Measurements from ENCODE around the gene NRG3. TPM values are rescaled to one million over a fixed set of nuclear protein-coding genes. Genes with fewer than 3 reads are reported as not detected.

NRG3 gene
- total RNA-seq, 1 donor from 2014 or later = 32.2 TPM

DNA sequence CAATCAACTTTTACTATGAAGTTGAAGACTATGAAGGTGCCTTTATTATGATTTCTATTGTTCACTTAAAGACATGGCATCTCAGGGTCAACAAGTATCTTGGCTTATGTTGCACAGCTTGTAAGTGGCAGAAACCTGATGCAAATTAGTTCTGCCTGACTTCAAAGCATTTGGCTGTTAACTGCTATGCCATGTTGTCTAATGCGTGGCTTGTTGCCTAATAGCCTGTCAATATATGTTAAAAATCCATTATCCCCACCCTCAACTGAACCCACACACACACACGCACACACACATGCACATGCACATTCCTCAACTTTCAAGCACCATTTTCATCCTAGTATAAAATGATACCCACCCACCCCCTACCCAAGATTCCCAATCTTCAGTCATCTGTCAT is 217.1 kb downstream of the NRG3 start:
- Mint-ChIP-seq H3K27me3 (no peaks in the 10 kb centered on the region), H3K4me3 (ENCODE audit: low read depth) (no peak overlapping the region), H3K4me1 (ENCODE audit: low read depth) (peaks cover 9% of the 10 kb centered on the region), H3K9me3 (ENCODE audit: low read depth) (no peaks in the 10 kb centered on the region), H3K36me3 (ENCODE audit: insufficient read depth) (no peaks in the 10 kb centered on the region), H3K27ac (no peak overlapping the region)
- no peak for DNase-seq (ENCODE audit: low spot score, unreplicated experiment)
- TF ChIP-seq, protein P1, sequence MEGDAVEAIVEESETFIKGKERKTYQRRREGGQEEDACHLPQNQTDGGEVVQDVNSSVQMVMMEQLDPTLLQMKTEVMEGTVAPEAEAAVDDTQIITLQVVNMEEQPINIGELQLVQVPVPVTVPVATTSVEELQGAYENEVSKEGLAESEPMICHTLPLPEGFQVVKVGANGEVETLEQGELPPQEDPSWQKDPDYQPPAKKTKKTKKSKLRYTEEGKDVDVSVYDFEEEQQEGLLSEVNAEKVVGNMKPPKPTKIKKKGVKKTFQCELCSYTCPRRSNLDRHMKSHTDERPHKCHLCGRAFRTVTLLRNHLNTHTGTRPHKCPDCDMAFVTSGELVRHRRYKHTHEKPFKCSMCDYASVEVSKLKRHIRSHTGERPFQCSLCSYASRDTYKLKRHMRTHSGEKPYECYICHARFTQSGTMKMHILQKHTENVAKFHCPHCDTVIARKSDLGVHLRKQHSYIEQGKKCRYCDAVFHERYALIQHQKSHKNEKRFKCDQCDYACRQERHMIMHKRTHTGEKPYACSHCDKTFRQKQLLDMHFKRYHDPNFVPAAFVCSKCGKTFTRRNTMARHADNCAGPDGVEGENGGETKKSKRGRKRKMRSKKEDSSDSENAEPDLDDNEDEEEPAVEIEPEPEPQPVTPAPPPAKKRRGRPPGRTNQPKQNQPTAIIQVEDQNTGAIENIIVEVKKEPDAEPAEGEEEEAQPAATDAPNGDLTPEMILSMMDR (IDR thresholded peaks at IDR 0.05; ENCODE audit: unreplicated experiment) = no peak

DNA sequence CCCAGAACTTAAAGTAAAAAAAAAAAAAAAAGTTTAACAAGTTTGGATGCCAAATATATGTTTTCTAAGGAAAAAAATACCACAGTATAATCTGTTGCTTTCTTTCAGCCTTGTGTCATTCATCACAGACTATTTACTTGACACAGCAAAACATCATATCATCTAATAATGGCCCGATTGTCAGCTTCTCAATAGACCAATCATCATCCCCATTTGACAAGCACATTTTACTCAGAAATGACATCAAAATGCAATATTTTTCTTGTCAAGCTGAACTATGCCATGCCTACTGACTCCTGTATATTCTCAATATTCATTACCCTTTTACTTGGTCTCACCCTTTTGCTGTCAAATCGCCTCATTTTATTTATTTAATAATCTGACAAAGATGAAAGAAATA is 249.7 kb downstream of the NRG3 start:
- Mint-ChIP-seq H3K27me3 (no peaks in the 10 kb centered on the region), H3K9me3 (ENCODE audit: low read depth) (no peaks in the 10 kb centered on the region)

DNA sequence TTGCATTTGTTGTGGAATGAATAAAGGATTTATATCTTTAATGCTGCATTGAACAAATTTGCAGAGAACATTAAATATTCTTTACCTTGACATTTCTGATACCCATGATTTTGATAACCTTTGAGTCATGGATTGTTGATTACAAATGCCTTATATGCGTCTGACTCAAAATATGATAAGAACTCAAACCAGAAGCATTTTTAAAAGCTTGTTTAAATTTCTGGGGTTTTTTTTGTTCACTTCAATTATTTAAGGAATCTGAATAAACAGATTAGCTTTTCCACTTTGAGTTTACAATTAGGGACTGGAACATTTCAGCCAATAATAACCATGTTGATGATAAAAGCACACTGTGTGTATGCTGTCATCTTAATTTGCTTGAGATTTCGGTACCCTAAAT is 253.5 kb downstream of the NRG3 start:
- Mint-ChIP-seq H3K36me3 (ENCODE audit: insufficient read depth) (peaks cover 7% of the 10 kb centered on the region), H3K4me3 (ENCODE audit: low read depth) (no peak overlapping the region), H3K4me1 (ENCODE audit: low read depth) (no peaks in the 10 kb centered on the region), H3K27me3 (no peaks in the 10 kb centered on the region), H3K9me3 (ENCODE audit: low read depth) (peaks cover 21% of the 10 kb centered on the region), H3K27ac (no peak overlapping the region)
- DNase-seq (ENCODE audit: low spot score, unreplicated experiment) = no peak
- TF ChIP-seq, protein P1 (IDR thresholded peaks at IDR 0.05; ENCODE audit: unreplicated experiment) = no peak

More for the DNA sequence above, 249.7 kb downstream of the NRG3 start:
- TF ChIP-seq, protein P1 (IDR thresholded peaks at IDR 0.05; ENCODE audit: unreplicated experiment) = no peak
- no peak for DNase-seq (ENCODE audit: low spot score, unreplicated experiment)
- H3K27ac Mint-ChIP-seq = no peak overlapping the region
- H3K4me1 Mint-ChIP-seq (ENCODE audit: low read depth) = no peaks in the 10 kb centered on the region
- no peak overlapping the region for H3K4me3 Mint-ChIP-seq (ENCODE audit: low read depth)
- no peaks in the 10 kb centered on the region for H3K36me3 Mint-ChIP-seq (ENCODE audit: insufficient read depth)

DNA sequence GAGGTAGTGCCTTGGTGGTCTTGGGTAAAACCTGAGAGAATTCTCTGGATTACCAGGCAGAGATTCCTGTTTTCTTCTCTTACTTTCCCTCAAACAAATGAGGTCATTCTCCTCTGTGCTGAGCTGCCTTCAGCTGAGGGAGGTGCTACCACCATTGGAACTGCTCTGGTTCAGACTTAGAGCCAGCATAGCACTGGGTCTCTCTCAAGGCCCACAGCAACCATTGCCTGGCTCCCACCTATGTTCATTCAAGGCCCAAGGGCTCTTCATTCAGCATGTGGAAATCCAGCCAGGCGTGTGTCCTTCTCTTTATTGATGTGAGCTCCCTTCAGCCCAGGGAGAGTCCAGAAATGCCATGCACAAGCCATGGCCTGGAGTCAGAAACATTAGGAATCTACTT is 261.1 kb downstream of the NRG3 start:
- H3K27ac Mint-ChIP-seq = no peak overlapping the region
- peaks cover 3% of the 10 kb centered on the region for H3K36me3 Mint-ChIP-seq (ENCODE audit: insufficient read depth)
- TF ChIP-seq, protein P1 (IDR thresholded peaks at IDR 0.05; ENCODE audit: unreplicated experiment) = no peak
- H3K27me3 Mint-ChIP-seq = no peaks in the 10 kb centered on the region
- DNase-seq (ENCODE audit: low spot score, unreplicated experiment) = no peak
- H3K9me3 Mint-ChIP-seq (ENCODE audit: low read depth) = peaks cover 17% of the 10 kb centered on the region
- no peak overlapping the region for H3K4me3 Mint-ChIP-seq (ENCODE audit: low read depth)
- peaks cover 2% of the 10 kb centered on the region for H3K4me1 Mint-ChIP-seq (ENCODE audit: low read depth)

DNA sequence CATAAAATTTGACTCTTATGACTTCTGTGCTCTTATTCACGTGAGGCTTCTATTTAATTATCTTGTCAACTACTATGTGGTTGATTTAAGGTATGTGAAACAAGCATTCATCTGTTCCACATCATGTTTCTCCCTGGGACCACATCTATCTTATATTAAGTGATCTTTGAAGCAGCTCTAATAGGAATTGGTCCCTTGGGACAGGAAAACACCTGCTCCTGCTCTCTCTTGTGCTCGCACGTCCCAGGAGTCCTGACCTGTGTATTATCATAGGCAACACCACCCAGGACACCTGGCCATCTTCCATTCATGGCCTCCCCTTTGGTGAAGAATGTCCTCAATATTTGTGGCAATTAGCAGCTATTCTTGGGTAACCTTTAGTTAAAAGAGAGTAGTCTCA is 269.2 kb downstream of the NRG3 start:
- no peaks in the 10 kb centered on the region for H3K9me3 Mint-ChIP-seq (ENCODE audit: low read depth)
- H3K4me3 Mint-ChIP-seq (ENCODE audit: low read depth) = no peak overlapping the region
- no peaks in the 10 kb centered on the region for H3K36me3 Mint-ChIP-seq (ENCODE audit: insufficient read depth)
- no peak overlapping the region for H3K27ac Mint-ChIP-seq
- TF ChIP-seq, protein P1 (IDR thresholded peaks at IDR 0.05; ENCODE audit: unreplicated experiment) = no peak
- no peak for DNase-seq (ENCODE audit: low spot score, unreplicated experiment)
- no peaks in the 10 kb centered on the region for H3K27me3 Mint-ChIP-seq
- H3K4me1 Mint-ChIP-seq (ENCODE audit: low read depth) = peaks cover 7% of the 10 kb centered on the region
